Epithelial cell of esophagus (primary cell): ENCODE measurements around the gene SPACA7.

Experiments used
- DNase-seq: peaks from one replicate; pipeline ENCODE4 v3.0.0; 2010; ENCODE audit warnings: low read depth
- H3K4me3 ChIP-seq: 2 replicates; pipeline ENCODE4 v1.5.1; 2011; ENCODE audit warnings: mild to moderate bottlenecking, low read length, control low read depth
- TF ChIP-seq, protein P1 (sequence below): IDR thresholded peaks from 2 replicates; pipeline ENCODE4 v1.5.1; 2011; ENCODE audit warnings: low read depth, mild to moderate bottlenecking, low read length, control low read depth, inconsistent platforms; ENCODE audit not compliant: insufficient read depth; ENCODE audit errors: missing control alignments

The SPACA7 gene

GRCh38 chr13:112332727-112333126 lies 43.4 kb upstream of the SPACA7 start:
- H3K4me3 ChIP-seq: no peak overlapping the region
- TF ChIP-seq, protein P1, sequence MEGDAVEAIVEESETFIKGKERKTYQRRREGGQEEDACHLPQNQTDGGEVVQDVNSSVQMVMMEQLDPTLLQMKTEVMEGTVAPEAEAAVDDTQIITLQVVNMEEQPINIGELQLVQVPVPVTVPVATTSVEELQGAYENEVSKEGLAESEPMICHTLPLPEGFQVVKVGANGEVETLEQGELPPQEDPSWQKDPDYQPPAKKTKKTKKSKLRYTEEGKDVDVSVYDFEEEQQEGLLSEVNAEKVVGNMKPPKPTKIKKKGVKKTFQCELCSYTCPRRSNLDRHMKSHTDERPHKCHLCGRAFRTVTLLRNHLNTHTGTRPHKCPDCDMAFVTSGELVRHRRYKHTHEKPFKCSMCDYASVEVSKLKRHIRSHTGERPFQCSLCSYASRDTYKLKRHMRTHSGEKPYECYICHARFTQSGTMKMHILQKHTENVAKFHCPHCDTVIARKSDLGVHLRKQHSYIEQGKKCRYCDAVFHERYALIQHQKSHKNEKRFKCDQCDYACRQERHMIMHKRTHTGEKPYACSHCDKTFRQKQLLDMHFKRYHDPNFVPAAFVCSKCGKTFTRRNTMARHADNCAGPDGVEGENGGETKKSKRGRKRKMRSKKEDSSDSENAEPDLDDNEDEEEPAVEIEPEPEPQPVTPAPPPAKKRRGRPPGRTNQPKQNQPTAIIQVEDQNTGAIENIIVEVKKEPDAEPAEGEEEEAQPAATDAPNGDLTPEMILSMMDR: no peak
- no peak for DNase-seq

- no peak overlapping the region for H3K4me3 ChIP-seq
- TF ChIP-seq, protein P1: no peak
- no peak for DNase-seq
Measured at GRCh38 chr13:112333756-112334543, 42.2 kb upstream of the SPACA7 start.

GRCh38 chr13:112335135-112335534 lies 41.0 kb upstream of the SPACA7 start:
- DNase-seq: no peak
- TF ChIP-seq, protein P1: no peak
- no peak overlapping the region for H3K4me3 ChIP-seq

DNA sequence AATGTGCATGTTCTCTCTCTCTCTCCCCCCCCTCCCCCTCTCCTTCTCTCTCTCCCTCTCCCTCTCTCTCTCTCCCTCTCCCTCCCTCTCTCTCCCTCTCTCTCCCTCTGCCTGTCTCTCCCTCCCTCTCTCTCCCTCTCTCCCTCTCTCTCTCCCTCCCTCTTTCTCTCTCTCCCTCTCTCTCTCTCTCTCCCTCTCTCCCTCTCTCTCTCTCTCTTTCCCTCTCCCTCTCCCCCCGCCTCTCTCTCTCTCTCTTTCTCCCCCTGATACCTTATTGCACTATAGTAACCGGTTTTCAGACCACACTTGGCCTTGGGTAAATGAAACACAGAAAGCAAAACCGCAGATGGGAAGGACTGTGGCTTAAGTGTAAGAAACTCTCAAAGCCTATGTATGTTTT lies 34.7 kb upstream of the SPACA7 start:
- DNase-seq: no peak
- no peak overlapping the region for H3K4me3 ChIP-seq
- TF ChIP-seq, protein P1: no peak

GRCh38 chr13:112341976-112342735 lies 34.0 kb upstream of the SPACA7 start:
- no peak overlapping the region for H3K4me3 ChIP-seq
- TF ChIP-seq, protein P1: no peak
- DNase-seq: no peak

DNA sequence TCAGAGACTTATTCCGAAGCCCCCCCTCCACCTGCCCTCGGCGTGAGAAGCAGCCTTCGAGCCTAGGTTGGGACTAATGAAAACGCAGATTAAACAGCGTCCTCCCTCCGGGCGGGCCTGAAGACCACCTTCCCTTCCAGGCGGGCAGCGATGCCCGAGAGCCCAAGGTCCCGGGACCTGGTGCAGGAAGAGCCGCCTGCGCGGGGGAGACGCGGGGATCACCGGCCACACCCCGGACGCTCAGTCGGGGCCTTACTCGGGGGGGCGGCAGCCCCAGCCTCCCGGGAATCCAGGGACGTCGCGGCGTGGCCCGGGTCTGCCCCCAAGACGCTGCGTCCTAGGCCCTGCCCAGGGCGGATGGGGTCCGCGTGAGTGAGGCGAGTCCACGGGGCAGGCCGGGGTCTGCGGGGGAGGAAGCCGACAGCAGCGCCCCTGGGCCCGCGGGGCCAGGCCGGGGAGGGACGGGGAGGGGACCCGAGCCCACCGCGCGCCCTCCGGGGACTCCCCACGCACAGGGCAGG lies 33.3 kb upstream of the SPACA7 start:
- no peak for DNase-seq
- H3K4me3 ChIP-seq: no peak overlapping the region
- TF ChIP-seq, protein P1: no peak
